K562 (cell line): Measurements from ENCODE around the gene LTA. TPM values are rescaled to one million over a fixed set of nuclear protein-coding genes. Genes with fewer than 3 reads are reported as not detected.

Experiments used
- ATAC-seq: fragments of 200-7000 bp; cut with Tn5 transposase; 3 replicates; pipeline ENCODE4 v1.9.1; 2020; ENCODE audit warnings: moderate library complexity
- BruUV-seq: library from RNA; stranded (reverse); fragments of 400-500 nt; replicated peaks from 2 replicates; lab custom pipeline; 2021; lab: Mats Ljungman, UMichigan
- CTCF ChIA-PET: fragments of 300-600 bp; formaldehyde crosslinking; extraction: SDS; loops from one replicate; lab custom pipeline; 2021; ENCODE audit warnings: low intra/inter-chr PET ratio; lab: Yijun Ruan, JAX
- POLR2A ChIA-PET: fragments of 300-600, 350-650 bp; sonication (Branson Sonifier 250); formaldehyde crosslinking; extraction: SDS; loops from one replicate; lab custom pipeline; 2021; ENCODE audit warnings: antibody characterized with exemption, inconsistent platforms; lab: Yijun Ruan, JAX
- DNase-seq, 4 experiments: peaks; one replicate each; pipeline versions ENCODE4 v3.0.0 to v3.0.0-alpha.2; 2011 to 2018; ENCODE audit warnings: low spot score in 3 of 4, mixed read lengths in 3 of 4; ENCODE audit errors: extremely low read depth in 1 of 4
- FAIRE-seq: peaks from 2 replicates; lab custom pipeline; 2011; peaks lifted over from hg19 to GRCh38; lab: Jason Lieb, UNC
- H2AFZ ChIP-seq: 2 replicates; pipeline ENCODE4 v1.6.0; 2011; ENCODE audit warnings: low read depth, low read length, control low read depth, inconsistent platforms
- H3K27ac ChIP-seq: fragments of 200-600 bp; 3 replicates; pipeline ENCODE4 v1.8.0; 2011; ENCODE audit warnings: low read depth, mild to moderate bottlenecking, control low read depth, inconsistent platforms, low read length, moderate library complexity, mixed read lengths; ENCODE audit errors: extremely low read depth
- H3K27me3 ChIP-seq, 2 experiments: fragments of 300-600 bp in 1 of 2; 2 replicates in 1 of 2; 3 replicates in 1 of 2; pipeline versions ENCODE4 v1.6.0 to v1.8.0; 2011; ENCODE audit warnings: inconsistent platforms in 2 of 2, low read length in 2 of 2, mild to moderate bottlenecking in 1 of 2, mixed read lengths in 1 of 2, moderate library complexity in 1 of 2; ENCODE audit not compliant: control insufficient read depth in 2 of 2, insufficient read depth in 2 of 2
- H3K36me3 ChIP-seq: fragments of 300-600 bp; 3 replicates; pipeline ENCODE4 v1.8.0; 2011; ENCODE audit warnings: mild to moderate bottlenecking, low read length, inconsistent platforms; ENCODE audit not compliant: control insufficient read depth, insufficient read depth
- H3K4me1 ChIP-seq, 2 experiments: fragments of 200-600 bp in 1 of 2; replicated peaks in 1 of 2; 2 replicates in 1 of 2; 3 replicates in 1 of 2; pipeline versions ENCODE4 v1.5.1 to v1.8.0; 2011; ENCODE audit warnings: inconsistent platforms in 2 of 2, low read length in 2 of 2, mild to moderate bottlenecking in 1 of 2, mixed read lengths in 1 of 2, moderate library complexity in 1 of 2; ENCODE audit not compliant: control insufficient read depth in 2 of 2, insufficient read depth in 2 of 2
- H3K4me2 ChIP-seq: 2 replicates; pipeline ENCODE4 v1.6.1; 2011; ENCODE audit warnings: low read length, control low read depth, inconsistent platforms, mixed read lengths; ENCODE audit not compliant: insufficient read depth
- H3K4me3 ChIP-seq: fragments of 200-600 bp; sonication (generic), shearing (Covaris generic); 2 replicates; pipeline ENCODE4 v1.5.1; 2016; ENCODE audit warnings: control low read depth, inconsistent platforms
- H3K79me2 ChIP-seq: fragments of 200-600 bp; 3 replicates; pipeline ENCODE4 v1.8.0; 2011; ENCODE audit warnings: low read length, inconsistent platforms; ENCODE audit not compliant: control insufficient read depth, insufficient read depth
- H3K9ac ChIP-seq, 2 experiments: 2 replicates each; pipeline versions ENCODE4 v1.6.0 to v1.6.1; 2011; ENCODE audit warnings: low read depth in 2 of 2, low read length in 2 of 2, control low read depth in 1 of 2, inconsistent platforms in 1 of 2, mild to moderate bottlenecking in 1 of 2, mixed read lengths in 1 of 2; ENCODE audit not compliant: insufficient read depth in 1 of 2
- H3K9me1 ChIP-seq: one replicate; pipeline ENCODE4 v1.6.0; 2011; ENCODE audit warnings: inconsistent platforms, mild to moderate bottlenecking, low read length, moderate library complexity; ENCODE audit not compliant: control insufficient read depth, insufficient read depth
- H3K9me3 ChIP-seq: replicated peaks from 2 replicates; pipeline ENCODE4 v1.5.1; 2011; ENCODE audit warnings: low read depth, low read length, inconsistent platforms; ENCODE audit not compliant: control insufficient read depth, insufficient read depth
- H4K20me1 ChIP-seq: replicated peaks from 2 replicates; pipeline ENCODE4 v1.6.1; 2011; ENCODE audit warnings: low read length, inconsistent platforms, mixed read lengths; ENCODE audit not compliant: control insufficient read depth, insufficient read depth
- RCOR1 ChIP-seq, 2 experiments: IDR thresholded peaks; 2 replicates each; pipeline ENCODE4 v1.6.1; 2012; ENCODE audit warnings: low read depth in 2 of 2, low read length in 2 of 2, borderline replicate concordance in 1 of 2, improper control_type of control experiment in 1 of 2
- SNIP1 ChIP-seq: fragments of 450-650 bp; IDR thresholded peaks from 2 replicates; pipeline ENCODE4 v1.7.1; 2017; ENCODE audit warnings: low read depth, mild to moderate bottlenecking
- THRB ChIP-seq: fragments of 450-650 bp; formaldehyde crosslinking; conservative IDR thresholded peaks from 2 replicates; pipeline ENCODE4 v1.4.0; 2022; ENCODE audit warnings: mild to moderate bottlenecking, missing genetic modification characterization
- USF1 ChIP-seq: sonication (generic); formaldehyde crosslinking; IDR thresholded peaks from 2 replicates; pipeline ENCODE4 v1.9.0; 2022; ENCODE audit warnings: mild to moderate bottlenecking, missing genetic modification reagents
- ZBTB26 ChIP-seq: fragments of 450-650 bp; formaldehyde crosslinking; IDR thresholded peaks from 2 replicates; pipeline ENCODE4 v1.4.0; 2022; ENCODE audit warnings: missing genetic modification characterization
- ZBTB5 ChIP-seq: fragments of 450-650 bp; IDR thresholded peaks from 2 replicates; pipeline ENCODE4 v1.6.1; 2017; ENCODE audit warnings: antibody characterized with exemption
- ZNF592 ChIP-seq: fragments of 450-650 bp; IDR thresholded peaks from 2 replicates; pipeline ENCODE4 v1.6.1; 2017; ENCODE audit warnings: antibody characterized with exemption, mild to moderate bottlenecking
- ZNF778 ChIP-seq: fragments of 450-650 bp; formaldehyde crosslinking; IDR thresholded peaks from 2 replicates; pipeline ENCODE4 v1.4.0; 2020; ENCODE audit warnings: mild to moderate bottlenecking, moderate library complexity
- WGBS: fragments of 100-300 bp; shearing (Covaris generic); methylation state at CpG from one replicate; pipeline ENCODE4 v1.1.6; 2016; ENCODE audit warnings: low coverage, mixed read lengths; ENCODE audit not compliant: insufficient coverage; ENCODE audit errors: missing lambda C conversion rate; 5-methylcytosine and 5-hydroxymethylcytosine counted together
- in situ Hi-C: fragments of 300-500 bp; cut with MboI; formaldehyde crosslinking; loops from 4 replicates; pipeline ENCODE4 v1.15.0; 2018; ENCODE audit warnings: inconsistent platforms, mixed read lengths
- intact Hi-C: fragments of 100-400 bp; cut with micrococcal nuclease; formaldehyde crosslinking; loops from 2 replicates; pipeline ENCODE4 v1.14.2; 2022
- polyA plus RNA-seq, 8 experiments: library from polyadenylated mRNA; depleted of rRNA in 4 of 8; stranded (reverse) in 5 of 8; unstranded in 3 of 8; fragments of >200 nt; fragmentation: Nextera tagmentation in 2 of 8; fragmentation: Illumina TruSeq in 1 of 8; extraction: Ambion mirVana in 2 of 8; extraction: Trizol in 1 of 8; gene quantifications; 2 replicates each; pipeline versions ENCODE4 v1.2.1 to v1.2.3, GENCODE V29; 2011 to 2014; ENCODE audit warnings: inconsistent platforms in 1 of 8, missing spikeins in 1 of 8
- total RNA-seq, 7 experiments: library from RNA; depleted of rRNA in 6 of 7; stranded (reverse); fragments of >200 nt in 6 of 7; fragmentation: Illumina TruSeq in 2 of 7; extraction: Trizol in 2 of 7; gene quantifications; 2 replicates each; pipeline versions ENCODE4 v1.2.1 to v1.2.3, GENCODE V29; 2011 to 2021; ENCODE audit warnings: low replicate concordance in 1 of 7

The LTA gene
- total and polyA plus RNA-seq, 9 of the 15 experiments (the other 6 are each of a cell fraction or from before 2014, with no cell fraction given) = 0.80 TPM; not detected in 8

GRCh38 chr6:31567531-31568370 lies 4.3 kb upstream of the LTA start (continued):
- no peak for TF ChIP-seq ZBTB5
- TF ChIP-seq ZNF778 (CRISPR knock-in tag) = no peak
- TF ChIP-seq, all 486 proteins: peak for 17

GRCh38 chr6:31568537-31568961 lies 3.5 kb upstream of the LTA start:
- 22% methylated on average over 3 of the region's 3 CpGs for WGBS
- Histone ChIP-seq H3K9me1 (no peaks in the 10 kb centered on the region), H3K79me2 (no peaks in the 10 kb centered on the region), H3K9ac (no peak overlapping the region), H2AFZ (no peak overlapping the region), H3K36me3 (no peaks in the 10 kb centered on the region), H3K27ac (no peak overlapping the region), H3K27me3 (no peaks in the 10 kb centered on the region), H3K4me3 (no peak overlapping the region), H3K9me3 (no peaks in the 10 kb centered on the region), H4K20me1 (no peaks in the 10 kb centered on the region), H3K4me2 (no peak overlapping the region), H3K4me1 (peaks cover 5 to 18% of the 10 kb centered on the region in 2 experiments; a peak in 4 of 5 replicates)
- DNase-seq (no peak), FAIRE-seq (peak; percentile 67), ATAC-seq (no peak)
- intact Hi-C loops = no loop called here
- CTCF ChIA-PET = no interaction called here
- in situ Hi-C loops = no loop called here
- POLR2A ChIA-PET = interaction anchor here (1.3 to 2.6 kb wide), 4 partner anchors 8 to 24 kb away, joined by 3 to 10 read pairs (median 6); partner anchors contain the start of gene NCR3
- BruUV-seq = no TSS peak
- TF ChIP-seq THRB (CRISPR knock-in tag) = 0 out of 2 replicates have a peak, but pooled peaks have one; percentile 61
- peak; percentile 28; the same call in 1 of the 2 replicates for TF ChIP-seq USF1 (CRISPR knock-in tag)
- 0 out of 2 replicates have a peak, but pooled peaks have one; percentile 71 for TF ChIP-seq ZBTB26
- TF ChIP-seq SNIP1 = no peak
- no peak for TF ChIP-seq ZNF592
- peak in 1 of 2 experiments; percentile 76; a peak in 2 of 4 replicates for TF ChIP-seq RCOR1 (IDR thresholded peaks at IDR 0.05; ENCODE audit: borderline replicate concordance in 1 of 2, low read depth in 2 of 2, low read length in 2 of 2)
